ENCODE data around the gene LMOD2.
"Not testable (repeated sequence)": the region's sequence is repeated elsewhere in the genome, so short reads cannot be mapped to it uniquely, and the experiment has no call there.

LMOD2 gene, protein sequence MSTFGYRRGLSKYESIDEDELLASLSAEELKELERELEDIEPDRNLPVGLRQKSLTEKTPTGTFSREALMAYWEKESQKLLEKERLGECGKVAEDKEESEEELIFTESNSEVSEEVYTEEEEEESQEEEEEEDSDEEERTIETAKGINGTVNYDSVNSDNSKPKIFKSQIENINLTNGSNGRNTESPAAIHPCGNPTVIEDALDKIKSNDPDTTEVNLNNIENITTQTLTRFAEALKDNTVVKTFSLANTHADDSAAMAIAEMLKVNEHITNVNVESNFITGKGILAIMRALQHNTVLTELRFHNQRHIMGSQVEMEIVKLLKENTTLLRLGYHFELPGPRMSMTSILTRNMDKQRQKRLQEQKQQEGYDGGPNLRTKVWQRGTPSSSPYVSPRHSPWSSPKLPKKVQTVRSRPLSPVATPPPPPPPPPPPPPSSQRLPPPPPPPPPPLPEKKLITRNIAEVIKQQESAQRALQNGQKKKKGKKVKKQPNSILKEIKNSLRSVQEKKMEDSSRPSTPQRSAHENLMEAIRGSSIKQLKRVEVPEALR

DNA sequence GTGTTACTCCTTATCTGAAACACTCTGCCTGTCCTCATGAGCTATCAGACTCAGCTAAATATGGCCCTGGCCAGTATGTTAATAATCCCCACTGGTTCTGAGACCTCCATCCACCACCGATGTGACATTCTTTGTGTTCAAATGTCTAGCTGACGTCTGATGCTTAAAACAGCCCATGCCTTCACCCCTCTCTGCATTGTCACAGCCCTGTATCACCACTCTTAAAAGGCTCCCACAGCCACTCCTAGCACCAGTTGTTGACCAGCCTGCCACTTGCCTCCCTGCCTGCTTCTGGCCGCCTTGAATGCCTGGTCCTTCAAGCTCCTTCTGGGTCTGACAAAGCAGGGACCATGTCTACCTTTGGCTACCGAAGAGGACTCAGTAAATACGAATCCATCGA, at the start of gene LMOD2:
LMOD2 (plus strand) TSS at position 253 of the 400 bp plus-strand sequence; CDS start at position 351, 98 bp downstream.
- no peak for DNase-seq

DNA sequence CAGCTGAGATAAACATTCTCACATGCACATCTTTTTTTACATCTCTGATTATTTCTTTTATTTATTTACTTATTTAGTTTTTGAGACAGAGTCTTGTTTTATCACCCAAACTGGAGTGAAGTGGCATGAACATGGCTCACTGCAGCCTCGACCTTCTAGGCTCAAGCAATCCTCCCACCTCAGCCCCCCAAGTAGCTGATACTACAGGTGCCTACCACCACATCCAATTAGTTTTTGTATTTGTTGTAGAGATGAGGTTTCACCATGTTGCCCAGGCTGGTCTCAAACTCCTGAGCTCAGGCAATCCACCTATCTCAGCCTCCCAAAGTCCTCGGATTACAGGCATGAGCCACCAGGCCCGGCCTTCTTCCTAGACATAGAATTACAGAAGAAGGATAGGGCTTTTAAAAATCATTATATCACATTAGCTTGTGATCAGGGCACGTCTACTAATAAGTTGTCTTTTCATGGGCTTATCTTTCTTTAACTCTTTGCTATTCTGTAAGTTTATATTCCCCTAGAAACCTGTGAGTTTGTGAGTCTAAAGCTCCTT, 48.2 kb upstream of the LMOD2 start:
- no peak for DNase-seq

DNA sequence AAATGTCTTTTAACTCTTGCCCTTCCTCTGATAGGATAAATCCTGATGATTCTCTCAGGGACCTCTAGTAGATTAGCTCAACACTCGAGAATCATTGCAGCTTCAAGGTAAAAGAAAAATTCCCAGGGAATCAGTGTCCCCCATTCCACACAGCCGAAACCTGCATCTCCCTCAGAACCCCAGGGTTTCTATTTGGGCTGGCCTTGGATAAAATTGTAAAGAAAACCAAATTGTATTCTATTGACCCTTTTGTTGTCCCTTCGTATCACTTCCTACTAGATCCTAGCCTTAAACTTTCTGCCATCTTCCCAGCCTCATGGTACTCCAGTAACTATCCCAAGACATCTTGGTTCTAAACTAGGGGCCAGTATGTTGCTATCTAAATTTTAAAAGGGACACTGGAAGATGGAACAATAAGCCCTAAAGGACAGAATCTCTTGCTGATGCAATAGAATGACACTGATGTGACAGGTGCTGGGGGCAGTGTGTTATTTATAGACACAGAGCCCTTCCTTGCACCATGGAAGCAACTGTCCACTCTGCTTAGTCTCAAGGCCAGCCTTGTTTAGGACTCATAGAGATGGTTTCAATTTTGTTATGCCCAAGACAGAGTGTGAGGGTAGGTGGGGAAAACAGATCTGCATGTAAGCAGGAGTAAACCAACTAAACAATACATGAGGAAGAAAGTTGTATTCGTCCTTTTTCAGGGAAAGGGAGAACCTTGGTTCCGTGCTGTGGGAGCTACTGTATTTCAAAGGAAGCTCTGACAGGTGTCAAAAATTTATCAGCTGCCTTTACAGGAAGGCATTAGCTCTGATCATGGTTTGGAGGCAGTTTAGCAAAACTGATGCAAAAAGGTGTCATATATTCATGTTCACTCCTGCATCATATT, 46.4 kb upstream of the LMOD2 start:
- DNase-seq: no peak

DNA sequence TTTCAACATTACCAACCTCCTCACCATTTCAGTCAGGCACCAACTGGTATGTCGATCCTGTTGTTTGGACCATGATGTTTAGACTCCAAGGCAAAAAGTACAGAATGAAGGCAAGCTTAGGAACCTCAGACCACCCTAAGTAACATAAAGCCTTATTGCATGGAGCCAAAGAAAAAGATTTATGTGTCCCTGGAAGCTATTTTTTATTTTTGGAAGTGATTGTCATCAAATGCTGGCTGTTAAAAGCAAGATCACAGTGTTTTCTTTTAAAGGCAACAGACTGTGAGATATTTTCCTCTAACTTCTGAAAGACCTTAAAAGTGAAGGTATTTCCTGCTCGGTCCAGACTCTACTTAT, 45.8 kb upstream of the LMOD2 start:
- DNase-seq: no peak

DNA sequence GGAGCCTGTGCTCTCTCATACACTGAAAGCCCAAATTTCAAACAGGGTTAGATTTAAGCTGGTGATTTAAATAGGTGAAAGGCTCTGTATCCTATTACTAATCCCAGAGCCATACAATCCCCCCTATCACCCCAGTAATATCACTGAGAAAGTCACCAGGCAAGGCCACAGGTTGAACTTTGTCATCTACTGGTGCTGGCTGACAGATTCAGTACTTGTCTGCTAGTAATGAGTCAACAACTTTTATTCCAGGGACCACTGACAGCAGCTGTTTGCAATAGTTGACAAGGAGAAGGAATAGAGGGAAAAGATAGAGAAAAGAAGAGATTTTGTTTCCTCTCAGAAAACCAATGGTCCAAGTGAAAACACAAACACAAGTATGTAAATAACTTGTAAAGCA, 43.6 kb upstream of the LMOD2 start:
- DNase-seq: no peak

DNA sequence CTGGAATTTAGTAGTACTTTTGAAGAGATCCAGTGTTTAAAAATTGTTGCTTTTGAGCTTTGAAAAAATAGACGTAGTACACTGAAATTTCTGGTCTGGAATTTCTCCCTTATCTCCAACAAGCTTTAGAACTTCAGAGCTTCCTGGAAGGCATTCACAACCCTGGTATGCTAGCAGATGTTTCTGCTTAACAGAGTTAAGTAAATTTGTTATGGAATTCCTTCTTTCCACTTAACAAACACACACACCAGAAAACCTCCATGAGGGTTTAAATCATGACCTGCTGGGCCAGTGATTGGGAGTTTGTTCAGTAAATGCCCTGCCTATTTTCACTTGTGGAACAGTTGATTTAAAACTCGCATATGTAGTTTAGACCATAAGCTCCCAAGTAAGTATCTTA, 40.3 kb upstream of the LMOD2 start:
- DNase-seq: no peak

DNA sequence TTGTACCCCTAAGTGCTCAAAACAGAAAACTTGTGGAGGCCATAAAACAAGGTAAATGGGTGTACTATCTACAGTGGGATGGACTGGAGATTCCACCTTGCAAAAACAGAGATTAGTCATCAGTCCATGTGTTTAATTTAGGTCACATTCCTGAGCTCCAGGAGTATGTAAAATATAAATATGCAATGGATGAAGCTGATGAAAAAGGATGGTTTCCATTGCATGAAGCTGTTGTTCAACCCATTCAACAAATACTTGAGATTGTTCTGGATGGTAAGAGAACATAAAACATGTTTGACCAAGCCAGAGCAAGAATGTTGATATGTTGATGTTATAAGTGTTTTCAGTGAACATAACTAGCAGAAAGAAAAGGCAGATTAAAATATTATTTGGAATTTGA, 39.4 kb upstream of the LMOD2 start:
- DNase-seq: no peak

DNA sequence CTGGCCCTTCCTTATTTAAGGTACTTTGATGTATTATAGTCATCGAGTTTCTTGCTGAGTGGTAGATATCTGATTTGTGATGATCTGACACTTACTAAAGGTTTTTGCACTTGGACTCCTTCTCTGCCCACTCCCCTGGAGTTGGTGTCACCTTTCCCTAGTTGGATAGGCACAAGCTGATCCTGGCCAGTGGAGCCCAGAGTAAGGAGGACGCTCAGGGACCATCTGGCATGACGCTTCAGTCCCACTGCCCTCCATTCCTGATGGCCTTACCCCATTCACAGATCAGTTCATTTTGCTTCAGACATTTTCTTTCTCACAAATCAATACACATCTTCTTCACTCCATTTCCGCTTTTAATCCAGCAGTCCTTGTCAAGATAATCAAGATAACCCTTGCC, 34.0 kb upstream of the LMOD2 start:
- DNase-seq: no peak

DNA sequence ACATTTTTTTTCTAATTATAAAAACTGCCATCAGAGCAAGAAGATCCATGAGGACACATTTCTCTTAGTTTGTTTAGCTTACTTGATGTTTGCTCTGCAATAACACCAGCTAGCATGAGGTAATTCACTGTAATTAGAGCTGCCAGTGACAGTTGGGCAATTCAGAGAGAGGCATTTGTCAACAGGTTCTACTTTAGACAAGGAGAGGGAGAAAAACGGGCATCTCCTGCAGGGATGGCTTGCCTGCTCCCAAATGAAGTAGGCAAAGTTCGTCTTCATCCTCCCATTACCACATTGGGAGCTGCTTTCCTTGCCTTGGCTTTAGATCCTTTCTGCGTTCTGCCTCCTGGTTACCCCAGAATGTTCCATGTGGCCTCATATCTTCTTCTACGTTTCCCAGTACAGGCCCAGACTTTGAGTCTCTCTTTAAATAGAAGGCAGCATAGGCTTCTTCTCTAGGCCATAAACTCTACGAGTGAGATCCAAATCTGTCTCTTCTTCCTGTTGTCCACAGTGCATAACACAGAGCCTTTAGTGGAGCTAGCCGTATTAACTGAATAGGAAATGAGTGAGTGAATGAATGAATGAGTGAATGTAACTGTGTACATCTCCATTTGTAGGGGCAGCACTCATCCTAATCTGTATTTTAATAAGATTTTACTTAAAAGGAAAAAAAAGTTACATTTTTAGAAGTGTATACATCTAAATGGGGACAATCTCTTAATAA, 32.8 kb upstream of the LMOD2 start:
- no peak for DNase-seq

DNA sequence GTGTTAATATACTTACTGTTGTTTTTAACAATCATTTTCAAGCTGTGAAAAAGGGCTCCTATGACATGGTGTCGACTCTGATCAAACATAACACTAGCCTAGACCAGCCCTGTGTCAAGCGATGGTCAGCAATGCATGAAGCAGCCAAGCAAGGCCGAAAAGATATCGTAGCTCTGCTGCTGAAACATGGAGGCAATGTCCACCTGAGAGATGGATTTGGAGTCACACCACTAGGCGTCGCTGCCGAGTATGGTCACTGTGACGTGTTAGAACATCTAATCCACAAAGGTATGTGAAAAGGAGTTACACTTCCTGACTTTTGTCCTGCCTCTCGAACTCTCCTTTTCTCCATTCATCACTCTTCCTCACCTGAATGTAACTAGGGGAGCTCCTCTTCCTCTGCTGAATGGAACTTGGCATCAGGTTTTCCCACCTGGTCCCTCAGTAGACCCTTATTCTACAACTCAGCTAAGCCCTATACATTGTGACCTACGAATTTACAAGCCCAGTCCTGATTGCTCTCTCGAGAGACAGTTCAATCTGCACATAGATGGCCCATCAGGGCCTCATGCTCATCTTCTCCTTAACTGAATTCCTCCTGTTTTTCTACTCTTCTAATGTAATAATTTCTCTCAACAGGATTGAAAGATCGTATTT, 31.0 kb upstream of the LMOD2 start:
- DNase-seq: peak; percentile 64

DNA sequence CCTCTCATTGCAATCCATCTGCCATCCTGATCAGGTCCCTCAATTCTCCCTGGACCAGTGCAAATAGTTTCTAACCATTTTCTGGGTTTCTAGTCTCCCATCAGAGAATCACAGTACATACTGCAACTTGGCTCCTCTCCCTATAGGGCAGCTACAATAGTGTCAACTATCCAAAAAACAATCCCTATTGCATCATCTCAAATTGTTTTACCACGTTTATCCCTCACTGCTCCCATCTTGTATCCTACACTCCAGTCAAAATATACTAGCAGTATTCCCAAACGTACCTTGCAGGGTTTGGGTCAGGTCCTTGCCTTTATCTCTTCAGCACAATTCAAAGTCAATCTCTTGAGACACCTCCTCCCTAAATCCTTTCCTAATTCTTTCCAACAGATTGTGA, 30.4 kb upstream of the LMOD2 start:
- no peak for DNase-seq

DNA sequence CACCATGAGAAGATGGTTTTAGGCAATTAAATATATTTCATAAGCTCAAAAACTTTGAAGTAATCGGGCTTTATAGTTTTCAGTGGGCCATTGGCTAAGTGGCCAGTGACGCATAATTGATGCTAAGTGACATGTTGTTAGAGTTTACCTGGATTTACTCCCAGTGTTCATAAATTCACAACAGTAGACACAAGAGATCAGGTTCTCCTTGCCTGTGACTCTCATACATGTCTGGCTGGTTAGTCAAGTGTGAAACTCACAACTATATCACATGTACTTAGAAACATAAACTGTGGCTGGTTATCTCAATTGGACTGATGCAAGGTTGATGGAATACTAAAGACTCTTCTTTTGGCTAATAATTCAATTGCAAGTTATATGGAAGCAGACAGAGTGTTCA, 27.8 kb upstream of the LMOD2 start:
- no peak for DNase-seq

DNA sequence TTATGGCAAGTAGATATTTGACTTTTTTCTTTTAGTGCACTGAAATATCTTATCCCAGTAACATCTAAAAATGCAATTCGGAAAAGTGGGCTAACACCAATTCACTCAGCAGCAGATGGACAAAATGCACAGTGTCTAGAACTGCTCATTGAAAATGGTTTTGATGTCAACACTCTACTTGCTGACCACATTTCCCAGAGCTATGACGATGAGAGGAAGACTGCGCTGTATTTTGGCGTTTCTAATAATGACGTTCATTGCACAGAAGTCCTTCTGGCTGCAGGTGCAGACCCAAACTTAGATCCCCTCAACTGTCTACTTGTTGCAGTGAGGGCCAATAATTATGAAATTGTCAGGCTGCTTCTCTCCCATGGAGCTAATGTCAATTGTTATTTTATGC, 26.8 kb upstream of the LMOD2 start:
- no peak for DNase-seq

DNA sequence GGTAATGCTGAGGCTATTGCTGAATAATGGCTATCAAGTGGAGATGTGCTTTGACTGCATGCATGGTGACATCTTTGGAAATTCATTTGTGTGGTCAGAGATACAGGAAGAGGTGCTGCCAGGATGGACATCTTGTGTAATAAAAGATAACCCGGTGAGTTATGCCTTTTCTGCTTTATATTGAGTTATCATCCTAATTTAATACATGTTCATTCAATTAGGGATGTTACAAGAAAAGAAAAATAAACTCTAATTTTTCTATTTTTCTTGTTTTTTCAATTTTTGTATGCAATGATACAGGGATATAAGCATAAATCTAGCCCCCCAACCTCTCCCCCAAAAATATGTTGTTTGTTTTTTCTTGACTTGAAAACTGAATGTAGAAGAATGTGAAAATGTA, 26.4 kb upstream of the LMOD2 start:
- DNase-seq: no peak

DNA sequence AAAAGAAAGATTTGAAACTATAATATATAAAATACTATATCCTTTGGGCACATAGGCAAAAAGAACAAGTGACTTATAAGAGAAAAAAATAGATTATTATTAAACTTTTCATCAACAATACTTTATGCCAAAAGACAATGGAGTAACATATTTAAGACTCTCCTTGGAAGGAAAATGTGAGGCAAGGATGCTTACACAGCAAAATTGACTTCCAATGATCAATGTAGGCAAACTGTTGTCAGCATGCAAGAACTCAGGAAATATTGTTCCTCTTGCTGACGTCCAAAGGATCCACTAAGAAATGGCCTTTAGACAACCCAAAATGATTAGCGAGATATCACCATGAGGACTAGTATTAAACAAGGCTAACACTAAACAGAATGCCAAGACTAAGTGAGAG, 22.9 kb upstream of the LMOD2 start:
- no peak for DNase-seq

DNA sequence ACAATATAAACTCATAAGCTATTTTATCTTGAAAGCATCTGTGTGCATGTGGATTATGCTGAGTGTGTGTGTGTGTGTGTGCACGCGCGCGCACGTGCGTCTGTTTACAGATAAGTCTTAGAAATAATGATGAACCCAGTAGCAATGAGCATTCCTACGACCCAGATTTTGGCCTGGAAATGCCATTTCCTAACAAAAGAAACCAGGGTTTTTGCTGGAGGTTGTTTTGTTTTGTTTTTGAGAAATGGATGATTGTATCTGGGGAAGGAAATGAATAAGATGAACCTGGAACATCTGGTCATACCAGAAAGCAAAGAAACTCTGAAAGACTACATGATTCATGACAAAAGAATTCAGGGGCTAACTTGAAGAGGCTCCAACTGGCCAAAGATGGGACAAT, 22.1 kb upstream of the LMOD2 start:
- DNase-seq: no peak

DNA sequence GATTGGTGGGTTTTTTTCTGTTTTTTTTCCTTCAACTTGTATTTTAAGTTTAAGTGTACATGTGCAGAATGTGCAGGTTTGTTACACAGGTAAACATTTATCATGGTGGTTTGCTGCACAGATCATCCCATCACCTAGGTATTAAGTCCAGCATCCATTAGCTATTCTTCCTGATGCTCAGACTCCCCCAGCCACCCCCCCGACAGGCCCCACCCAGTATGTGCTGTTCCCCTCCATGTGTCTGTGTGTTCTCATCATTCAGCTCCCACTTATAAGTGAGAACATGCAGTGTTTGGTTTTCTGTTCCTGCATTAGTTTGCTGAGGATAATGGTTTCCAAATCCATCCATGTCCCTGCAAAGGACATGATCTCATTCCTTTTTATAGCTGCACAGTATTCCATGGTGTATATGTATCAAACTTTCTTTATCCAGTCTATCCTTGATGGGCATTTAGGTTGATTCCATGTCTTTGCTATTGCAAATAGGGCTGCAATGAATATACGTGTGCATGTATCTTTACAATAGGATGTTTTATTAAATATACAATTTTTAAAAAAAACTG, 21.6 kb upstream of the LMOD2 start:
- DNase-seq: not testable (repeated sequence)

DNA sequence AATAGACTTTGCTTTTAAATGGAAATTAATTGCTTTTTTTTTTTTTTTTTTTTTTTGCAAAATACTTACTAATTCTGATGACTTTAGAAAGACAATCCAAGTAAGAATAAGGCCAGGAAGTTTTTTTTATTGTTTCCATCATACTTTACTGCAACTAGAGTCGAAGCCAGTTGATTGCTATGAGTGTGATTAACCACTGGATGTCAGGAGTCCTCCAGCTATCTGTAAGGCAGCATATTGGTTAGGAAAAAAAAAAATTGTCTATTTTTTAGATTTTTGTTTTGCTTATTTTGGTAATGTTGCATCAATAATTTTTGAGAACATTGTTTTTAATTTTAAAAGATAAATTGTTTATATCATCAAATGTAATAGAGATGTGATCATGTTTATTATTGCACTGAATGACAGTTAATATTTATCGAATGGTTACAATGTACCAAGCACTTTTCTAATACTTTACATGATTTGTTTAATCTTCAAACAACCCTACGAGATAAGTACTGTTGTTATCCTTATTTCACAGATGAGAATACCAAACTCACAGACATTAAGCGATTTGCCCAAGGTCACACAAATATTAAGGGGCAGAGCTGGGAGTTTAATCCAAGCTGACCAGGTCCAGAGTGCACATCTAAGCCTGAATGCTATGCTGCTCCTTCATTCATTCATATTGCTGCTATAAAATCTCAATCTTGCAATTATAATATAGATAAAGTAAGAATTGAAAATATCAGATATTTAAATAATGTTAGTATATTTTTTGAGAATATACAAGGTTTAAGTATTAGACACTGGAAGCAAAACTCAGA, 19.9 kb upstream of the LMOD2 start:
- no peak for DNase-seq

DNA sequence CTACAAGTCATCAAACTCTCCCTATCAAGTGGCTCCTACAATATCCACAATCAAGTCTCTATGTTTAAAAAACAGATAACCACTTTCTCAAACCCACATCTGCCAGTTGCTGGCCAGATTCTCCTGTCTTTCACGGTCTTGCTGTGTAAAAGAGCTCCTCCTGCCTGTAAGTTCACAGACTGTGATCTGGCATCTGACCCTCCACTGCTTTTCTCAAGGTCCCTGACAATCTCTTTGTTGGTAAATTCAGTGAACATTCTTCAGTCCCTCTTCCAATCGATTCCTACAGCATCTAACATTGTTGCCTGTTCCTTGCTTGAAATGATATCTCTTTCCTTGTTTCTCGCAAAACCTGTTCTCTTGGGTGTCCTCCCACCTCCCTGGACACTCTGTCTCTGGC, 18.5 kb upstream of the LMOD2 start:
- no peak for DNase-seq

DNA sequence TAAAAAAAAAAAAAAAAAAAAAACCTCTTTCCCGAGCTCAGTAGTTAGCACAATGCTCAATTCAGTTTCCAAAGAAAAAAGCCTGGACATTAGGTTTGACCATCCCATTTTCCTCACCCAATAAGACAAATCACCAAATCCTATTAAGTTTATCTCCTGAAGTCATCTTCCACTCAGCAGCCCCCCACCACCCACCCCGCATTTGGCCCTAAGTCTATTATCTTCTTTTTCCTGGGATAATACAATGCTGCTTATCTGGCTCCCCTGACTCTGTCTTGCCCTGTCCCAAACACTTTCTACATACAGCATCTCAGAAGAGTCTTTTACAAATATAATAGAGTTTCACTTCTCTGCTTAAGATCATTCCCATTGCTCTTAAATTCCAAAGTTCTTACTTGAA, 17.8 kb upstream of the LMOD2 start:
- no peak for DNase-seq

DNA sequence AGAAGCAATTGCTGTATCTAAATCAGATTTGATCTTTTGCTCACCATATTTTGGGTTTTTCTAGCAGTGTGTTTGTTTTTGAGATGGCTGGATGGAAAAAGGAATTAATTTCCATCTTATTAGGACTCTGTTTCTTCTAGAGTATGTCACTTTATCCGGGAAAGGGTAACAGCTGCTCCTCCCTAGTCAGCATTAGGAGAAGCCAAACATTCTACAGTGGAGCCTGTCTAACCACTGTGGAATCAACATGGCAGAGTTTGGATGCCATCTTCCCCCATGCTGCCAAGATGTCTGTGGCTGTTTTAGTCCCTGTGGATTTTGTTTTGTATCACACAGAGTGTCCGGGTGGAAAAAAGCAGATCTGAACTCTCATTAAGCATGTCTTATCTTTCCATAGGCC, 16.0 kb upstream of the LMOD2 start:
- DNase-seq: no peak
